ENCODE results near the gene ANXA6. TPM values are rescaled to one million over a fixed set of nuclear protein-coding genes. Genes with fewer than 3 reads are reported as not detected.

The ANXA6 gene
- total and polyA plus RNA-seq, 2 experiments from 2014 or later = 122 to 152 TPM

DNA sequence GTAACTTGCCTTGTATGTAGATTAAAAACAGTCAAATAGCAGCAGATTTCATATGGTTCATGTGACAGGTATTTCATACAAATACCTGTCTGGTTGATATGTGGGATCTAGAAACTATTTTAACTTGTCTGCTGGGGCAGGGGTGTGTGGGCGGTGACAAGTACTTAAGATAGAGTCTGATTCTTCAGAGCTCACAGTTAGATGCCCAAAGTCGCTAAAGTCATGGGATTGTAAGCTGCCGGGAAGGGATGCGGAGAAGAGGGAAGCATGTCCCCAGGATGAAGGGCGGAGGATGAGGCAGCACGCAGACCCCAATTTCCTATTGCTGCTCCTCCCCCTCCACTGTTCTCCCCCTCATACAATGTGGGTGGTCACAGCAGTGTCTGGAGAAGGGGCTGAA is 13.3 kb downstream of the ANXA6 start:
- H3K9me2 ChIP-seq (replicated peaks; ENCODE audit: insufficient read depth) = no peaks in the 10 kb centered on the region
- no peaks in the 10 kb centered on the region for H3K27me3 ChIP-seq
- peaks cover 68% of the 10 kb centered on the region for H3K79me2 ChIP-seq
- no peak overlapping the region for H2AFZ ChIP-seq
- no peaks in the 10 kb centered on the region for H3K9me3 ChIP-seq (ENCODE audit: low read depth)
- H3K4me1 ChIP-seq (ENCODE audit: insufficient read depth) = no peaks in the 10 kb centered on the region
- 79% methylated on average over 6 of the region's 6 CpGs for WGBS (ENCODE audit: low lambda C conversion rate, missing lambda C conversion rate)
- no peak overlapping the region for H3K27ac ChIP-seq
- no peak overlapping the region for H3K4me3 ChIP-seq
- H3K4me2 ChIP-seq = no peak overlapping the region
- H4K20me1 ChIP-seq (ENCODE audit: insufficient read depth, poor library complexity, severe bottlenecking) = peaks cover 17% of the 10 kb centered on the region
- DNase-seq (ENCODE audit: low spot score) = no peak
- H3K36me3 ChIP-seq (replicated peaks; ENCODE audit: insufficient read depth, low read depth) = no peaks in the 10 kb centered on the region
- TF ChIP-seq EZH2 (IDR thresholded peaks at IDR 0.05; ENCODE audit: borderline replicate concordance) (no peak), EZH2phosphoT487 (IDR thresholded peaks at IDR 0.05; ENCODE audit: low read depth, severe bottlenecking, unreplicated experiment) (no peak)
- TF ChIP-seq, protein P1, sequence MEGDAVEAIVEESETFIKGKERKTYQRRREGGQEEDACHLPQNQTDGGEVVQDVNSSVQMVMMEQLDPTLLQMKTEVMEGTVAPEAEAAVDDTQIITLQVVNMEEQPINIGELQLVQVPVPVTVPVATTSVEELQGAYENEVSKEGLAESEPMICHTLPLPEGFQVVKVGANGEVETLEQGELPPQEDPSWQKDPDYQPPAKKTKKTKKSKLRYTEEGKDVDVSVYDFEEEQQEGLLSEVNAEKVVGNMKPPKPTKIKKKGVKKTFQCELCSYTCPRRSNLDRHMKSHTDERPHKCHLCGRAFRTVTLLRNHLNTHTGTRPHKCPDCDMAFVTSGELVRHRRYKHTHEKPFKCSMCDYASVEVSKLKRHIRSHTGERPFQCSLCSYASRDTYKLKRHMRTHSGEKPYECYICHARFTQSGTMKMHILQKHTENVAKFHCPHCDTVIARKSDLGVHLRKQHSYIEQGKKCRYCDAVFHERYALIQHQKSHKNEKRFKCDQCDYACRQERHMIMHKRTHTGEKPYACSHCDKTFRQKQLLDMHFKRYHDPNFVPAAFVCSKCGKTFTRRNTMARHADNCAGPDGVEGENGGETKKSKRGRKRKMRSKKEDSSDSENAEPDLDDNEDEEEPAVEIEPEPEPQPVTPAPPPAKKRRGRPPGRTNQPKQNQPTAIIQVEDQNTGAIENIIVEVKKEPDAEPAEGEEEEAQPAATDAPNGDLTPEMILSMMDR (IDR thresholded peaks at IDR 0.05; ENCODE audit: poor library complexity) = no peak

DNA sequence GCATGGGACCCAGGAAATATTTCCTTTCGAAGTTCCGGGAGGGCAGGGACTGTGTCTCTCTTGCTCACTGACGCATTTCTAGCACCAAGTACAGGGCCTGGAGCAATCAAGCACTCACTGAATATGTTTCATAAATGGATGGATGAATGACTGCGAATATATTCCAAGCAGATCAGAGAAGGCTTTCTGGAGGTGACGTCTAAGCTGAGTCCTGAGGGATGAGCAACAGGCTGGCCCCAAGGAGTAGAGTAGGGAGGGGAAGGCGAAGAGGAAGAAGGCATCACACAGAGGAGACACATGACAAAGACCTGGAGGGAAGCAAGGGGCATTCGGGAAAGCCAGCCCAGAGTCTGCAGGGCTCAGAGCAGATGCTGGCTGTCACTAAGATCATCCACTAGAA is 13.9 kb downstream of the ANXA6 start:
- no peaks in the 10 kb centered on the region for H3K9me3 ChIP-seq (ENCODE audit: low read depth)
- H3K4me2 ChIP-seq = no peak overlapping the region
- H3K27me3 ChIP-seq = no peaks in the 10 kb centered on the region
- H3K9me2 ChIP-seq (replicated peaks; ENCODE audit: insufficient read depth) = no peaks in the 10 kb centered on the region
- no peak for DNase-seq (ENCODE audit: low spot score)
- H4K20me1 ChIP-seq (ENCODE audit: insufficient read depth, poor library complexity, severe bottlenecking) = peaks cover 17% of the 10 kb centered on the region
- no peak overlapping the region for H3K4me3 ChIP-seq
- H2AFZ ChIP-seq = no peak overlapping the region
- peaks cover 62% of the 10 kb centered on the region for H3K79me2 ChIP-seq
- TF ChIP-seq, protein P1 (IDR thresholded peaks at IDR 0.05; ENCODE audit: poor library complexity) = no peak
- TF ChIP-seq EZH2phosphoT487 (IDR thresholded peaks at IDR 0.05; ENCODE audit: low read depth, severe bottlenecking, unreplicated experiment) (no peak), EZH2 (IDR thresholded peaks at IDR 0.05; ENCODE audit: borderline replicate concordance) (no peak)
- H3K27ac ChIP-seq = no peak overlapping the region
- no peaks in the 10 kb centered on the region for H3K36me3 ChIP-seq (replicated peaks; ENCODE audit: insufficient read depth, low read depth)
- no peaks in the 10 kb centered on the region for H3K4me1 ChIP-seq (ENCODE audit: insufficient read depth)
- WGBS (ENCODE audit: low lambda C conversion rate, missing lambda C conversion rate) = 88% methylated on average over 7 of the region's 7 CpGs

DNA sequence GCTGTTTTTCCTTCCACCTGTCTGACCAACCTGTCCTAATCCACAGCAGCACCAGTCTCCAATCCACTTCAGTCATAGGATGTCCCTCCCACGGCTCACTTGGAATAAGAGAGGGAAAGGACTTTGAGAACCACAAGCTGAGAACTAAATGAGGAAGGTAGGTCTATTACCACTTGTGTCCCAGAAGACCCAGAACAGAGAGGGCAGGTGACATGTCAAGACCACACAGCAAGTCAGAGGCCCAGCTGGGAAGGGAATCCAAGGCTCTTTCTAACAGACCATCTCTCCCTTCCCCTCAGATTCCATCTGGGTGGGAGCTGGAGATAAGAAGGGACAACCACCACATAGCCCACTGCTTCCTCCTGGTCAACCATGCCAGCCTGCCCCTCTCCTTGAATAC is 14.6 kb downstream of the ANXA6 start:
- 95% methylated on average over 1 of the region's 1 CpG for WGBS (ENCODE audit: low lambda C conversion rate, missing lambda C conversion rate)

More for the DNA sequence above, 14.6 kb downstream of the ANXA6 start:
- Histone ChIP-seq H3K9me3 (ENCODE audit: low read depth) (no peaks in the 10 kb centered on the region), H3K36me3 (replicated peaks; ENCODE audit: insufficient read depth, low read depth) (no peaks in the 10 kb centered on the region), H3K27me3 (no peaks in the 10 kb centered on the region), H3K27ac (no peak overlapping the region), H3K4me3 (no peak overlapping the region), H3K4me1 (ENCODE audit: insufficient read depth) (no peaks in the 10 kb centered on the region), H2AFZ (no peak overlapping the region), H4K20me1 (ENCODE audit: insufficient read depth, poor library complexity, severe bottlenecking) (peaks cover 17% of the 10 kb centered on the region), H3K79me2 (peaks cover 55% of the 10 kb centered on the region), H3K4me2 (no peak overlapping the region), H3K9me2 (replicated peaks; ENCODE audit: insufficient read depth) (no peaks in the 10 kb centered on the region)
- TF ChIP-seq EZH2phosphoT487 (IDR thresholded peaks at IDR 0.05; ENCODE audit: low read depth, severe bottlenecking, unreplicated experiment) (no peak), EZH2 (IDR thresholded peaks at IDR 0.05; ENCODE audit: borderline replicate concordance) (no peak)
- TF ChIP-seq, protein P1 (IDR thresholded peaks at IDR 0.05; ENCODE audit: poor library complexity) = no peak
- no peak for DNase-seq (ENCODE audit: low spot score)
